Endothelial cell of umbilical vein (primary cell): ENCODE results near the gene GSTM4.
"Not testable (repeated sequence)": the region's sequence is repeated elsewhere in the genome, so short reads cannot be mapped to it uniquely, and the experiment has no call there.

ENCODE experiments used
- EZH2 ChIP-seq: IDR thresholded peaks from 2 replicates; pipeline ENCODE4 v1.6.1; 2012; ENCODE audit warnings: borderline replicate concordance, low read depth, mild to moderate bottlenecking, moderate library complexity, low read length, inconsistent platforms; ENCODE audit not compliant: severe bottlenecking
- FOS ChIP-seq: IDR thresholded peaks from 2 replicates; pipeline ENCODE4 v1.6.1; 2011; ENCODE audit warnings: mild to moderate bottlenecking, low read length, moderate library complexity, borderline replicate concordance; ENCODE audit not compliant: insufficient read depth
- GATA2 ChIP-seq: IDR thresholded peaks from 2 replicates; pipeline ENCODE4 v1.7.0; 2011; ENCODE audit warnings: low read depth, mild to moderate bottlenecking, moderate library complexity, mixed read lengths, low read length; ENCODE audit not compliant: insufficient read length, insufficient read depth
- JUN ChIP-seq: IDR thresholded peaks from 2 replicates; pipeline ENCODE4 v1.6.1; 2011; ENCODE audit warnings: borderline replicate concordance, low read depth; ENCODE audit not compliant: insufficient read length, insufficient read depth
- MYC ChIP-seq: IDR thresholded peaks from one replicate; pipeline ENCODE4 v1.6.1; 2011; ENCODE audit warnings: mild to moderate bottlenecking, low read depth, low read length
- POLR2A ChIP-seq: IDR thresholded peaks from 2 replicates; pipeline ENCODE4 v1.6.1; 2012; ENCODE audit warnings: low read depth, mild to moderate bottlenecking, control low read depth, low read length
- POLR2AphosphoS5 ChIP-seq: IDR thresholded peaks from 2 replicates; pipeline ENCODE4 v1.6.1; 2012; ENCODE audit warnings: low read depth, mild to moderate bottlenecking, control low read depth, low read length, moderate library complexity; ENCODE audit not compliant: insufficient read depth
- TF ChIP-seq, protein P1 (sequence below), 2 donors: IDR thresholded peaks; 1 replicate in 1 of 2; 2 replicates in 1 of 2; pipeline ENCODE4 v1.5.1; 2011; ENCODE audit warnings: low read length in 2 of 2, mild to moderate bottlenecking in 2 of 2, moderate library complexity in 2 of 2, control low read depth in 1 of 2, inconsistent platforms in 1 of 2, low read depth in 1 of 2; ENCODE audit not compliant: insufficient read depth in 1 of 2; ENCODE audit errors: extremely low read depth in 1 of 2
- TF ChIP-seq, protein P2 (sequence below): IDR thresholded peaks from 2 replicates; pipeline ENCODE4 v1.6.1; 2011; ENCODE audit not compliant: insufficient read depth, insufficient read length

- TF ChIP-seq JUN, POLR2A, POLR2AphosphoS5, FOS, EZH2, MYC, GATA2: not testable (repeated sequence)
- TF ChIP-seq, protein P1, sequence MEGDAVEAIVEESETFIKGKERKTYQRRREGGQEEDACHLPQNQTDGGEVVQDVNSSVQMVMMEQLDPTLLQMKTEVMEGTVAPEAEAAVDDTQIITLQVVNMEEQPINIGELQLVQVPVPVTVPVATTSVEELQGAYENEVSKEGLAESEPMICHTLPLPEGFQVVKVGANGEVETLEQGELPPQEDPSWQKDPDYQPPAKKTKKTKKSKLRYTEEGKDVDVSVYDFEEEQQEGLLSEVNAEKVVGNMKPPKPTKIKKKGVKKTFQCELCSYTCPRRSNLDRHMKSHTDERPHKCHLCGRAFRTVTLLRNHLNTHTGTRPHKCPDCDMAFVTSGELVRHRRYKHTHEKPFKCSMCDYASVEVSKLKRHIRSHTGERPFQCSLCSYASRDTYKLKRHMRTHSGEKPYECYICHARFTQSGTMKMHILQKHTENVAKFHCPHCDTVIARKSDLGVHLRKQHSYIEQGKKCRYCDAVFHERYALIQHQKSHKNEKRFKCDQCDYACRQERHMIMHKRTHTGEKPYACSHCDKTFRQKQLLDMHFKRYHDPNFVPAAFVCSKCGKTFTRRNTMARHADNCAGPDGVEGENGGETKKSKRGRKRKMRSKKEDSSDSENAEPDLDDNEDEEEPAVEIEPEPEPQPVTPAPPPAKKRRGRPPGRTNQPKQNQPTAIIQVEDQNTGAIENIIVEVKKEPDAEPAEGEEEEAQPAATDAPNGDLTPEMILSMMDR (IDR thresholded peaks at IDR 0.05; ENCODE audit: extremely low read depth in 1 of 2, insufficient read depth in 1 of 2, low read depth in 1 of 2, low read length in 2 of 2): not testable (repeated sequence)
- TF ChIP-seq, protein P2, sequence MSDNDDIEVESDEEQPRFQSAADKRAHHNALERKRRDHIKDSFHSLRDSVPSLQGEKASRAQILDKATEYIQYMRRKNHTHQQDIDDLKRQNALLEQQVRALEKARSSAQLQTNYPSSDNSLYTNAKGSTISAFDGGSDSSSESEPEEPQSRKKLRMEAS: not testable (repeated sequence)
These were observed 22.7 kb downstream of the GSTM4 start for GRCh38 chr1:109678637-109679036.
